Spleen (tissue), 11 donors: ENCODE measurements around the gene HIVEP3. TPM values are rescaled to one million over a fixed set of nuclear protein-coding genes. Genes with fewer than 3 reads are reported as not detected.
A peak's percentile ranks its signal among the peaks of the same experiment; 100 is the strongest.

ENCODE experiments used
- DNase-seq: peaks from one replicate; pipeline ENCODE4 v3.0.0-alpha.2; 2020
- H3K27ac ChIP-seq, 8 donors: fragments of 200-600 bp; sonication (generic) in 7 of 8; 1 replicate in 4 of 8; 2 replicates in 4 of 8; pipeline versions ENCODE4 v1.5.0 to v1.8.0; 2016 to 2021; ENCODE audit warnings: inconsistent platforms in 4 of 8, mild to moderate bottlenecking in 4 of 8, moderate library complexity in 1 of 8
- H3K27me3 ChIP-seq, 7 donors: fragments of 200-600 bp; sonication (generic) in 6 of 7; replicated peaks in 1 of 7; 1 replicate in 4 of 7; 2 replicates in 3 of 7; pipeline versions ENCODE4 v1.5.0 to v1.8.0; 2016 to 2021; ENCODE audit warnings: inconsistent platforms in 3 of 7, mild to moderate bottlenecking in 1 of 7
- H3K36me3 ChIP-seq, 6 donors: fragments of 200-600 bp; sonication (generic) in 5 of 6; 1 replicate in 4 of 6; 2 replicates in 2 of 6; pipeline versions ENCODE4 v1.5.0 to v1.8.0; 2016 to 2021; ENCODE audit warnings: inconsistent platforms in 2 of 6
- H3K4me1 ChIP-seq, 6 donors: fragments of 200-600 bp; sonication (generic) in 5 of 6; 1 replicate in 3 of 6; 2 replicates in 3 of 6; pipeline versions ENCODE4 v1.5.0 to v1.8.0; 2016 to 2021; ENCODE audit warnings: inconsistent platforms in 3 of 6
- H3K4me3 ChIP-seq, 8 donors: fragments of 200-600 bp; sonication (generic) in 7 of 8; 1 replicate in 4 of 8; 2 replicates in 4 of 8; pipeline versions ENCODE4 v1.5.0 to v1.8.0; 2016 to 2021; ENCODE audit warnings: inconsistent platforms in 4 of 8, mild to moderate bottlenecking in 4 of 8, moderate library complexity in 2 of 8
- H3K9me3 ChIP-seq, 8 donors: fragments of 200-600 bp; sonication (generic) in 7 of 8; 1 replicate in 4 of 8; 2 replicates in 4 of 8; pipeline versions ENCODE4 v1.5.0 to v1.8.0; 2016 to 2021; ENCODE audit warnings: inconsistent platforms in 4 of 8
- CTCF ChIP-seq, 11 experiments: fragments of 200-600 bp in 7 of 11; fragments of 450-650 bp in 4 of 11; sonication (generic) in 4 of 11; IDR thresholded peaks in 8 of 11; conservative IDR thresholded peaks in 3 of 11; 1 replicate in 7 of 11; 2 replicates in 4 of 11; pipeline versions ENCODE4 v1.4.0 to v1.8.0; 2016 to 2021; ENCODE audit warnings: antibody characterized with exemption in 11 of 11, inconsistent platforms in 4 of 11, mild to moderate bottlenecking in 1 of 11
- POLR2A ChIP-seq, 3 donors: fragments of 450-650 bp; IDR thresholded peaks; one replicate each; pipeline ENCODE4 v1.5.1; 2017; ENCODE audit warnings: antibody characterized with exemption in 3 of 3, mild to moderate bottlenecking in 1 of 3
- POLR2AphosphoS5 ChIP-seq, 3 donors: sonication (generic); formaldehyde crosslinking; IDR thresholded peaks; one replicate each; pipeline ENCODE4 v1.5.1; 2017; ENCODE audit warnings: antibody characterized with exemption in 3 of 3
- WGBS, 5 donors: extraction: QIAGEN DNeasy Blood & Tissue Kit in 3 of 5; methylation state at CpG; one replicate each; pipeline versions ENCODE4 v1.1.5 to v1.1.7; 2013 to 2018; 5-methylcytosine and 5-hydroxymethylcytosine counted together
- intact Hi-C: fragments of 100-400 bp; cut with DNase I; formaldehyde crosslinking; loops from one replicate; pipeline ENCODE4 v1.15.0; 2023; ENCODE audit warnings: low total_unique reads
- polyA plus RNA-seq, 3 donors: library from polyadenylated mRNA; stranded (reverse); fragments of 200-250 nt; gene quantifications; one replicate each; pipeline ENCODE4 v1.2.1, GENCODE V29; 2013
- total RNA-seq, 7 donors: library from RNA; depleted of rRNA in 3 of 7; stranded (reverse); fragments of >200 nt in 3 of 7; fragmentation: NEBNext Ultra II Directional in 4 of 7; extraction: Animal tissue kit (Norgen Biotek cat#: 25700) in 4 of 7; gene quantifications; one replicate each; pipeline versions ENCODE4 v1.1.0 to v1.2.1, GENCODE V29; 2016 to 2021
- donor health status: healthy with polysubstance abuse.
- donor health status: DM: no; HTN: no; CAD: no; lungs with moderate emphysema.
- donor health status: DM: no; HTN: no; CAD: no.
- donor health status: Bipolar disorder and iron deficiency.
- donor health status: healthy.
- donor health status: DM: no; HTN: no; CAD: no.
- donor health status: DM: yes; HTN: yes; CAD: no.

The HIVEP3 gene
- total and polyA plus RNA-seq, 10 donors: 2.4 to 21.2 (median 8.2) TPM

GRCh38 chr1:41486053-41486370 lies 432.7 kb downstream of the HIVEP3 start:
- 41 to 61% (median 55%) methylated on average over 4 of the region's 4 CpGs for WGBS, 5 donors
- peak overlapping the region in 1 of 8 donors; percentile 54 for H3K27ac ChIP-seq
- H3K27me3 ChIP-seq: peaks cover 0 to 44% (median 0%) of the 10 kb centered on the region in 7 donors
- TF ChIP-seq CTCF (IDR thresholded peaks at IDR 0.05 in 8 of 11, conservative IDR thresholded peaks at IDR 0.05 in 3 of 11): no peak
- no peak for TF ChIP-seq POLR2A (IDR thresholded peaks at IDR 0.05)
- no peak for TF ChIP-seq POLR2AphosphoS5 (IDR thresholded peaks at IDR 0.05)
- intact Hi-C loops: no loop called here
- H3K4me3 ChIP-seq: no peak overlapping the region
- H3K4me1 ChIP-seq: peaks cover 10 to 37% (median 23%) of the 10 kb centered on the region in 6 donors
- no peaks in the 10 kb centered on the region for H3K36me3 ChIP-seq
- DNase-seq: no peak
- no peaks in the 10 kb centered on the region for H3K9me3 ChIP-seq

GRCh38 chr1:41485605-41486004 lies 433.1 kb downstream of the HIVEP3 start:
- WGBS, 5 donors: 39 to 49% (median 47%) methylated on average over 3 to 5 of the region's 5 CpGs
- H3K4me1 ChIP-seq: peaks cover 10 to 37% (median 23%) of the 10 kb centered on the region in 6 donors
- intact Hi-C loops: no loop called here
- H3K9me3 ChIP-seq: no peaks in the 10 kb centered on the region
- H3K27ac ChIP-seq: peak overlapping the region in 1 of 8 donors; percentile 54
- peaks cover 0 to 44% (median 0%) of the 10 kb centered on the region in 7 donors for H3K27me3 ChIP-seq
- H3K4me3 ChIP-seq: no peak overlapping the region
- H3K36me3 ChIP-seq: no peaks in the 10 kb centered on the region
- TF ChIP-seq POLR2AphosphoS5 (IDR thresholded peaks at IDR 0.05) (peak in 2 of 3 donors; percentile 30 to 33), POLR2A (IDR thresholded peaks at IDR 0.05) (no peak)
- DNase-seq: peak; percentile 67

- Histone ChIP-seq H3K4me3 (no peak within 1 kb of the TSS), H3K27me3 (peaks cover 0 to 44% (median 0%) of the 10 kb centered on the region in 7 donors), H3K4me1 (peaks cover 10 to 37% (median 23%) of the 10 kb centered on the region in 6 donors), H3K36me3 (no peaks in the 10 kb centered on the region), H3K27ac (peak within 1 kb of the TSS in 1 of 8 donors; percentile 54), H3K9me3 (no peaks in the 10 kb centered on the region)
- TF ChIP-seq POLR2AphosphoS5 (IDR thresholded peaks at IDR 0.05) (no peak), CTCF (IDR thresholded peaks at IDR 0.05 in 8 of 11, conservative IDR thresholded peaks at IDR 0.05 in 3 of 11) (no peak), POLR2A (IDR thresholded peaks at IDR 0.05) (no peak)
- DNase-seq: peak; percentile 71
- intact Hi-C loops: no loop called here
- WGBS, 5 donors: 60 to 76% (median 64%) methylated on average over 18 to 27 of the region's 27 CpGs
Observed at GRCh38 chr1:41484402-41485241, 434.1 kb downstream of the HIVEP3 start, which contains the start of gene EDN2. EDN2 (minus strand) TSS chr1:41484683; CDS start chr1:41484601, 82 bp downstream.

- Histone ChIP-seq H3K36me3 (no peaks in the 10 kb centered on the region), H3K4me1 (peaks cover 10 to 43% (median 23%) of the 10 kb centered on the region in 6 donors), H3K27ac (no peak overlapping the region), H3K4me3 (no peak overlapping the region), H3K27me3 (peaks cover 0 to 44% (median 0%) of the 10 kb centered on the region in 7 donors), H3K9me3 (no peaks in the 10 kb centered on the region)
- WGBS, 5 donors: 66 to 80% (median 73%) methylated on average over 8 to 9 of the region's 9 CpGs
- DNase-seq: peak; percentile 25
- TF ChIP-seq POLR2AphosphoS5 (IDR thresholded peaks at IDR 0.05): no peak
- TF ChIP-seq CTCF (IDR thresholded peaks at IDR 0.05 in 8 of 11, conservative IDR thresholded peaks at IDR 0.05 in 3 of 11): no peak
- no peak for TF ChIP-seq POLR2A (IDR thresholded peaks at IDR 0.05)
- intact Hi-C loops: no loop called here
Observed at GRCh38 chr1:41483960-41484401, 434.7 kb downstream of the HIVEP3 start.
